ENCODE data around the gene YBEY.

DNA sequence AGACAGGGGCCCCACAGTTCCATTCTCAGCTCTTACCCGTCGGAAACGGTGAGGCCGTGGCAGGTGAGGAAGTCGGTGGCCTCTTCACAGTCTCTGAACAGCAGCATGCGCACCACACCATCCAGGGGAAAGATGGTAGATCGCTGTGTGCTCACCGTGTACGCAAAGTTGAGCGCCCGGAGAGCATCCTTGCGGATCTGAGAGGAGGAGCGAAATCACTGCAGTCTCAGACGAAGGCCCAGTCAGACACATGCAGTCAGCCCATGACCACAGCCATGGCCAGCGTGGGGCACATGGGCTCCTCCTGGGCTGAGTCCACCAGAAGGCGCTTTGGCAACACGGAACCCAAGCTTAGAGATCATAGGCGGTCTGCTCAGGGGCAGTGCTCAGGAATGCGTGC, 19.2 kb upstream of the YBEY start:
- TF ChIP-seq, protein P1, sequence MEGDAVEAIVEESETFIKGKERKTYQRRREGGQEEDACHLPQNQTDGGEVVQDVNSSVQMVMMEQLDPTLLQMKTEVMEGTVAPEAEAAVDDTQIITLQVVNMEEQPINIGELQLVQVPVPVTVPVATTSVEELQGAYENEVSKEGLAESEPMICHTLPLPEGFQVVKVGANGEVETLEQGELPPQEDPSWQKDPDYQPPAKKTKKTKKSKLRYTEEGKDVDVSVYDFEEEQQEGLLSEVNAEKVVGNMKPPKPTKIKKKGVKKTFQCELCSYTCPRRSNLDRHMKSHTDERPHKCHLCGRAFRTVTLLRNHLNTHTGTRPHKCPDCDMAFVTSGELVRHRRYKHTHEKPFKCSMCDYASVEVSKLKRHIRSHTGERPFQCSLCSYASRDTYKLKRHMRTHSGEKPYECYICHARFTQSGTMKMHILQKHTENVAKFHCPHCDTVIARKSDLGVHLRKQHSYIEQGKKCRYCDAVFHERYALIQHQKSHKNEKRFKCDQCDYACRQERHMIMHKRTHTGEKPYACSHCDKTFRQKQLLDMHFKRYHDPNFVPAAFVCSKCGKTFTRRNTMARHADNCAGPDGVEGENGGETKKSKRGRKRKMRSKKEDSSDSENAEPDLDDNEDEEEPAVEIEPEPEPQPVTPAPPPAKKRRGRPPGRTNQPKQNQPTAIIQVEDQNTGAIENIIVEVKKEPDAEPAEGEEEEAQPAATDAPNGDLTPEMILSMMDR (conservative IDR thresholded peaks at IDR 0.05), result no peak
- TF ChIP-seq EZH2 (IDR thresholded peaks at IDR 0.05; ENCODE audit: low read depth), result no peak

All from PC-9 (cell line).